ENCODE results near the gene RAB4A. TPM values are rescaled to one million over a fixed set of nuclear protein-coding genes. Genes with fewer than 3 reads are reported as not detected.

The RAB4A gene
- total and polyA plus RNA-seq, 2 of the 8 experiments (the other 6 are each of a cell fraction or from before 2014, with no cell fraction given) = 13.3 to 68.8 TPM

DNA sequence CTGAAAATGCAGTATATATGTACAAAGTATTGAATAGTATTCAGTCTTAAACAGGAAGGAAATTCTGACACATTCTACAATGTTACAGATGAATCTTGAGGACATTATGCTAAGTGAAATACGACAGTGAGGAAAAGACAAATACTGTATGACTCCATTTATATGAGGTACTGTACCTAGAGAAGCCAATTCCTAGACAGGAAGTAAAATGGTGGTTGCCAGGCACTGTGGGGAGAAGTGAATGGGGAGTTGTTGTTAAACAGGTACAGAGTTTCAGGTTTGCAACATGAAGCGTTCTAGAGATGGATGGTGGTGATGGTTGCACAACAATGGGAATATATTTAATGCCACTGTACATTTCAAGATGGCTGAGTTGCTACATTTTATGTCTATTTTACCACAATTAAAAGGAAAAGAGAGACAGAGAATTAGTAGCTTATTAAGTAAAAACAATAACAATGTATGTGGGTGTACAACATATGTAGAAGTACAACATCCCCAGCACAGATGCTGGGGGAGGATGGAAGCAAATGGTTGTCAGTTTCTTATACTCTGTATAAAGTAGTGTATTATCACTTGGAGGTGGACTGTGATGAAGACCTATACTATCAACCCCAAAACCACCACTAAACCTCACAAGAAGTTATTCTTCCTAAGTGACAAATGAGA lies 3.9 kb upstream of the RAB4A start:
- Histone ChIP-seq H3K18ac (ENCODE audit: extremely low read depth, low read length) (no peak overlapping the region), H3K9me3 (ENCODE audit: insufficient read depth in 2 of 2, low read depth in 1 of 2, low read length in 1 of 2) (no peaks in the 10 kb centered on the region; a peak in 1 of 4 replicates), H2BK12ac (ENCODE audit: low read depth, low read length) (no peak overlapping the region), H2BK20ac (ENCODE audit: low read length) (no peak overlapping the region), H3K27ac (ENCODE audit: low read depth, low read length) (no peak overlapping the region), H2AFZ (ENCODE audit: low read length) (no peak overlapping the region), H2BK120ac (replicated peaks; ENCODE audit: low read depth, low read length) (no peak overlapping the region), H3K4ac (replicated peaks; ENCODE audit: insufficient read length, low read depth, low read length) (no peak overlapping the region), H2BK5ac (ENCODE audit: low read depth, low read length) (no peak overlapping the region), H3K79me2 (ENCODE audit: control insufficient read depth in 1 of 2, insufficient read depth in 2 of 2, low read length in 2 of 2) (peaks cover 0 to 5% of the 10 kb centered on the region in 2 experiments; a peak in 1 of 4 replicates), H4K20me1 (replicated peaks in 1 of 2; ENCODE audit: control insufficient read depth in 1 of 2, insufficient read depth in 2 of 2, low read length in 2 of 2) (no peaks in the 10 kb centered on the region), H2AK5ac (ENCODE audit: low read depth, low read length) (no peak overlapping the region), H4K8ac (ENCODE audit: extremely low read depth, insufficient read depth, low read length) (no peak overlapping the region), H3K56ac (replicated peaks; ENCODE audit: insufficient read length, low read depth, low read length) (no peak overlapping the region), H4K5ac (ENCODE audit: insufficient read length, low read depth, low read length) (no peak overlapping the region), H3K14ac (ENCODE audit: insufficient read length) (no peak overlapping the region), H3K4me2 (ENCODE audit: insufficient read depth in 1 of 2, low read depth in 2 of 2, low read length in 2 of 2) (no peak overlapping the region), H3K27me3 (replicated peaks in 1 of 4; ENCODE audit: control insufficient read depth in 3 of 4, extremely low read depth in 1 of 4, insufficient read depth in 3 of 4, low read length in 3 of 4) (peaks cover 0 to 10% (median 6%) of the 10 kb centered on the region in 4 experiments; a peak in 5 of 7 replicates), H3K9ac (replicated peaks in 1 of 4; ENCODE audit: extremely low read depth in 1 of 4, low read depth in 3 of 4, low read length in 3 of 4) (no peak overlapping the region), H3K23me2 (ENCODE audit: low read depth, low read length) (no peaks in the 10 kb centered on the region; the same call in 1 of the 2 replicates), H3K23ac (ENCODE audit: insufficient read length) (no peak overlapping the region), H3K4me3 (ENCODE audit: extremely low read depth in 1 of 4, insufficient read depth in 2 of 4, low read depth in 3 of 4, low read length in 4 of 4) (no peak overlapping the region), H2BK15ac (ENCODE audit: low read length) (no peak overlapping the region), H3K36me3 (ENCODE audit: control insufficient read depth in 2 of 4, insufficient read depth in 4 of 4, low read length in 3 of 4) (no peaks in the 10 kb centered on the region; a peak in 1 of 8 replicates), H3K79me1 (ENCODE audit: low read depth, low read length) (no peaks in the 10 kb centered on the region), H4K91ac (replicated peaks; ENCODE audit: insufficient read length, low read length) (no peak overlapping the region), H3K4me1 (replicated peaks in 1 of 4; ENCODE audit: control insufficient read depth in 3 of 4, insufficient read depth in 4 of 4, low read length in 3 of 4) (0 out of 7 replicates have a peak, but pooled peaks cover 0 to 3% (median under 1%) of the 10 kb centered on the region in 4 experiments)
- TF ChIP-seq HDAC2 (IDR thresholded peaks at IDR 0.05; ENCODE audit: borderline replicate concordance in 1 of 2, low read depth in 2 of 2, low read length in 2 of 2) = no peak
- FAIRE-seq (no peak), DNase-seq (ENCODE audit: low read depth in 1 of 2, low spot score in 2 of 2) (no peak)
- ChIA-PET POLR2A (ENCODE audit: partially characterized antibody) (no interaction called here), CTCF (ENCODE audit: partially characterized antibody) (no interaction called here)
- WGBS, 2 experiments (ENCODE audit: extremely low coverage in 1 of 2, insufficient coverage in 1 of 2, insufficient read length in 1 of 2, insufficient replicate concordance in 2 of 2, low coverage in 1 of 2, low lambda C conversion rate in 2 of 2, missing lambda C conversion rate in 1 of 2) = 77% methylated on average over 2 of the region's 2 CpGs; no CpG with 5 or more reads in 1 of the 2 experiments
